T-helper 2 cell treated with Interferon-gamma antibody and Interleukin-4, amounts not matched to agents 5 μg/mL and 100 μg/mL, for 36 hours (primary cell): ENCODE results near the gene PSG6.
"Not testable (repeated sequence)": the region's sequence is repeated elsewhere in the genome, so short reads cannot be mapped to it uniquely, and the experiment has no call there.

ENCODE experiments used
- DNase-seq: peaks from one replicate; pipeline ENCODE4 v3.0.0; 2021; ENCODE audit warnings: low spot score
- H3K27ac Mint-ChIP-seq: one replicate; pipeline ENCODE4 v1.8.0; 2021; ENCODE audit warnings: mild to moderate bottlenecking, mixed read lengths
- H3K27me3 Mint-ChIP-seq: one replicate; pipeline ENCODE4 v1.8.0; 2021; ENCODE audit warnings: low read depth, mixed read lengths
- H3K36me3 Mint-ChIP-seq: one replicate; pipeline ENCODE4 v1.8.0; 2021; ENCODE audit warnings: low read depth, mixed read lengths
- H3K4me1 Mint-ChIP-seq: one replicate; pipeline ENCODE4 v1.8.0; 2021; ENCODE audit warnings: low read depth, mixed read lengths
- H3K4me3 Mint-ChIP-seq: one replicate; pipeline ENCODE4 v1.8.0; 2022; ENCODE audit warnings: mild to moderate bottlenecking, moderate library complexity, mixed read lengths
- H3K9me3 Mint-ChIP-seq: one replicate; pipeline ENCODE4 v1.8.0; 2021; ENCODE audit warnings: mixed read lengths

The PSG6 gene

DNA sequence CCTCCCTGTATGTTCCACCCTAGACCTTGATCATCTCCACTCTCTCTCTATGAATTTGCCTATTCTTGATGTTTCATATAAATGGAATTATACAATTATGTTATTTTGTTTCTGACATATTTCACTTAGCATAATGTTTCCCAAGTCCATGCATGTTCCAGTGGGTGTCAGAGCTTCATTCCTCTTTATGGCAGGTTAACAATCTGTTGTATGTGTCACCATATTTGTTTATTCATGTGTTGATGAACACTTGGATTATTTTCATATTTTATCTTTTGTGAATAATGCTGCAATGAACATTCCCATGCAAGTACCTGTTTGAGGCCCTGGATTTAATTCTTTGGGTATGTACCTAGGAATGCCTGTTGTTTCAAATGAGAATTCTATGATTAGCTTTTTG lies 3.3 kb upstream of the PSG6 start:
- not testable (repeated sequence) for H3K36me3 Mint-ChIP-seq, H3K27me3 Mint-ChIP-seq, H3K9me3 Mint-ChIP-seq, H3K27ac Mint-ChIP-seq, H3K4me1 Mint-ChIP-seq, H3K4me3 Mint-ChIP-seq, DNase-seq

DNA sequence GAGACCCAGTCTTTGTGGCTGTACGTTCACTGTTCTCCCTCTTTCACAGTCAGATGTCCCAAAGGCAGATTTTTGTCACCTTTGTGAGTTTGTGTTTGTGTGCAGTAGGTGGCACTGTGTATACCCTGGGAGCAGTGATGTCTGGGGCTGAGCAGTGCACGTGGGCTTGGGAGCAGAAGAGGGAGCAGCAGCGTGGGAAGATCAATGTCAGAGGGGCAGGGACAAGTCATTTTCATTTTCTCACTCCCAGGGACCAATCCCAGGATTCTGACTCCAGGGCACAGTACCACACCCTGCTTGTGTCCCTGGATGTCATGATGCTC lies 2.0 kb upstream of the PSG6 start:
- Mint-ChIP-seq H3K4me1 (no peaks in the 10 kb centered on the region), H3K9me3 (no peaks in the 10 kb centered on the region), H3K27me3 (no peaks in the 10 kb centered on the region), H3K36me3 (no peaks in the 10 kb centered on the region), H3K4me3 (no peak overlapping the region), H3K27ac (no peak overlapping the region)
- no peak for DNase-seq

DNA sequence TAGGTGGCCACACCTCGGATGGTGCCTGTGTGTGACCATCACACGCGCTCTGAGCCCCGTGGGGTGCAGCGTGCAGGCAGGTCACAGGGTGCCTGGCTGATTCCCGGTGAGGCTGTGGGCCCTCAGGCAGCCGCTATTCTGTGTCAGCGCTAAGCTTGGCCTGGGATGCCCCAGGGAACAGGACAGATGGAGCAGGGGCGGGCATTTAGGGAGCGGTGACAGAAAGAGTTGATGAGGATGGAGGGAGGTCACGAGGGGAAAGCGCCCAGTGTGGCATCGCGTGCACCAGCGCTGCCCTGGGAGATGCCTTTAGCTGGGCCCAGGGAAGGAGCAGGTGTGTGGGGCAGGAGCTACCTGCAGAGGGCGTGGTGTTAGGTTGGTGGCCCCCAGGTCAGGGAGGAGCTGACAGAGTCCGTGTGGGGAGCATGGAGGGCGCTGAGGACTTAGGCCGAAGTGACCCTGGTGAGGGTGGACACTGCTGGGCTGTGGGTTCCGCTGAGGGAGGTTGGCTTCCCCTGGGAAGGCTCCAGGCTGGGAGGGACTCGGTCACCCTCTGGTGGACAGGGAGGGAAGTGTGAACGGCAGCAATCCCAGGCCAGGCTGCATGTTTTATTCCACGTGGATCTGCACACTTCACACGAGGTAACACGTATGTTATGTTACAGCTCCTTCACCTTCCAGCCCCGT lies 1.5 kb upstream of the PSG6 start:
- H3K36me3 Mint-ChIP-seq, H3K4me3 Mint-ChIP-seq, DNase-seq, H3K27me3 Mint-ChIP-seq, H3K27ac Mint-ChIP-seq, H3K9me3 Mint-ChIP-seq, H3K4me1 Mint-ChIP-seq: not testable (repeated sequence)

DNA sequence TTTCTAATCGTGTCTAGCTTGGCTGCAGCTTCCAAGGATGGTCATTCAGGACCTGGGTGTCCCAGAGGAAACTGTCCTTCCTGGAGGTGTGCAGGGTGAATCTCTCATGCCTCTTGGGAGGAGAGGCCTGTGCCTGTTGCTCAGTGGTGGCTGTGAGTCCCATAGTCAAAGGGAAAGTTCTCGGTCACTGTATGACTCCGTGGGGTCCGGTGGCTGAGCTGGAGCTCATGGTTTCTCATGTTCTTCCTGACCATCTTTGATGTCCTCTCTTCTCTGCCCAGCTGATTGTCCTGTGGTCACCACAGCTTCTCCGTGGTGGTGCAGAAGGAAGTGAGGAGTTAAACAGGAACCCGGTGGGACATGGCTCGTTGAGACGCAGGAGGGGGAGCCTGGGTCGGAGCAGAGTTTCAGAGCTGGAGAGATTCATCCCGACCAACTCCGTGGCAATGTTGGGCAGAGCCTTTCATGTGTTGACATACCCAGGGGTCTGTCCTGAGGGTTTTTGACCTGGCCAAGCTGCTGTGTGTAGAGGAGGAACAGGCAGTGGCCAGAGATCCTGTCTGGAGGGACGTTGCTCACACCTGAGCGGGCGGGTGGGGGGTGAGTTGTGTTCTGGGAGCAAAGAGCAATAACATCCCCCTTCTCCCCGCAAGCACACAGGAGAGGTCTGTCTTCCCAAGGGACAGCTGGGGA lies 829 bp upstream of the PSG6 start:
- DNase-seq, H3K9me3 Mint-ChIP-seq, H3K4me1 Mint-ChIP-seq, H3K27ac Mint-ChIP-seq, H3K36me3 Mint-ChIP-seq, H3K4me3 Mint-ChIP-seq, H3K27me3 Mint-ChIP-seq: not testable (repeated sequence)

DNA sequence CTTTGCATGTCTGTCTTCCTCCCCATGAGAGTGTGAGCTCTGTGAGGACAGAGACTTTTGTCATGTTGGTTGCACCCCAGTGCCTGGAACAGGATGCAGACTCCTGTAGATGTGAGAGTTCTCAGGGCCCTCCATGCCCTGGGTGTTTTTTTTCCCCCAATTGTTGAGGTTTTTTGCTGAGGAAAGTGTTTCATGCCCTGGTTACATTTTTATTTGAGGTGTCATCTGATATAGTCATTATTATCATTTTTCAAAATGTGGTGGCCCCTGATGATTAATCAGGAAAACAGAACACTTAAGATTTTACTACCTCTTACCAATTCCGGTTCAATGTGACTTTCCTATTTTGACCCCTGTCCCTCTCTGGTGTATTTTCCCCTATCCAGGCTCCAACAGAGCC lies 763 bp downstream of the PSG6 start:
- H3K4me1 Mint-ChIP-seq, H3K36me3 Mint-ChIP-seq, H3K27me3 Mint-ChIP-seq, DNase-seq, H3K4me3 Mint-ChIP-seq, H3K27ac Mint-ChIP-seq, H3K9me3 Mint-ChIP-seq: not testable (repeated sequence)

GRCh38 chr19:42913516-42913915 lies 4.2 kb downstream of the PSG6 start:
- H3K36me3 Mint-ChIP-seq, H3K27ac Mint-ChIP-seq, H3K4me3 Mint-ChIP-seq, DNase-seq, H3K9me3 Mint-ChIP-seq, H3K4me1 Mint-ChIP-seq, H3K27me3 Mint-ChIP-seq: not testable (repeated sequence)

GRCh38 chr19:42912941-42913340 lies 4.8 kb downstream of the PSG6 start:
- not testable (repeated sequence) for H3K36me3 Mint-ChIP-seq, H3K9me3 Mint-ChIP-seq

GRCh38 chr19:42911731-42912130 lies 6.0 kb downstream of the PSG6 start:
- H3K9me3 Mint-ChIP-seq, H3K27ac Mint-ChIP-seq, H3K4me1 Mint-ChIP-seq, DNase-seq, H3K36me3 Mint-ChIP-seq, H3K4me3 Mint-ChIP-seq, H3K27me3 Mint-ChIP-seq: not testable (repeated sequence)

More at GRCh38 chr19:42912941-42913340, 4.8 kb downstream of the PSG6 start:
- not testable (repeated sequence) for H3K4me1 Mint-ChIP-seq, H3K27me3 Mint-ChIP-seq, H3K27ac Mint-ChIP-seq, H3K4me3 Mint-ChIP-seq, DNase-seq

DNA sequence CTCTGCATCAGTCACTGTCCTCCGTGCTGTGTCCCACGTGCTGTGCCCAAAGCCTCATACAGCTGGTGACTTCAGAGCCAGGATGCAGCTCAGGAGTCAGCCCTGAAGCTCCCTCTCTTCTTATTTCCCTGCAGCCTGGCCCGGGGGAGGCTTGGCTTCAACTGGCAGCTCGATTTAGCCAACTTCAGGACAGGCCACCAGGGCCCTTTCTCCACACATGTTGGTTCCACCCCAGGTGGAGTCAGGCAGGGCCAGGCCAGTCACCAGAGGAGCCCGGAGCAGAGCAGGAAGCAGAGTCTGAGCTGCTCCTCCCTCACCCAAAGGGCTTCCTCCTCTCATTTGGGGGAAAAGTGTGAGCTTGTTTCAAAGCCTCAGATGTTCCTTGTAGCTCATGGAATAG lies 11.5 kb downstream of the PSG6 start:
- H3K27me3 Mint-ChIP-seq, H3K4me3 Mint-ChIP-seq, H3K36me3 Mint-ChIP-seq, H3K4me1 Mint-ChIP-seq, H3K27ac Mint-ChIP-seq, H3K9me3 Mint-ChIP-seq, DNase-seq: not testable (repeated sequence)

DNA sequence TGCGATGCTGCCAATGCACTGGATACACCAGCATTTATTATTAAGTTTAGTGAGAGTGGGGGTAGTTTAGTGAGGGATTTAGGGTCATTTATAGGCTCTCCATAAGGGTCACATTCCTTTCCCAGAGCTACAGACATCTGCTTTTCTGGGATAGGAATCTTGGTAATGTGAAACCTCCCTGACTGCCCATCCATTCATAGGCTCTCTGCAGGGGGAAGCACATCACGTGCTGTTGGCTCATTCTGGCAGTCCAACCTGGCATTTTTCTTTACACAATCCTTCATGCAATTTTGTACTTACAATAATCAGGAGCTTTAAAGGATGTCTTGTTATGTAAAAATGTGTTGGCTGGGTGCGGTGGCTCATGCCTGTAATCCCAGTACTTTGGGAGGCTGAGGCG lies 17.1 kb downstream of the PSG6 start:
- not testable (repeated sequence) for H3K36me3 Mint-ChIP-seq, DNase-seq, H3K27me3 Mint-ChIP-seq

GRCh38 chr19:42899674-42900073 lies 18.0 kb downstream of the PSG6 start:
- H3K27ac Mint-ChIP-seq, result not testable (repeated sequence)

More for the DNA sequence above, 17.1 kb downstream of the PSG6 start:
- H3K27ac Mint-ChIP-seq, H3K9me3 Mint-ChIP-seq, H3K4me3 Mint-ChIP-seq, H3K4me1 Mint-ChIP-seq: not testable (repeated sequence)

GRCh38 chr19:42899110-42899509 lies 18.6 kb downstream of the PSG6 start:
- not testable (repeated sequence) for DNase-seq, H3K36me3 Mint-ChIP-seq, H3K4me1 Mint-ChIP-seq, H3K4me3 Mint-ChIP-seq, H3K27me3 Mint-ChIP-seq, H3K9me3 Mint-ChIP-seq, H3K27ac Mint-ChIP-seq

More at GRCh38 chr19:42899674-42900073, 18.0 kb downstream of the PSG6 start:
- not testable (repeated sequence) for H3K9me3 Mint-ChIP-seq, H3K27me3 Mint-ChIP-seq, DNase-seq, H3K36me3 Mint-ChIP-seq, H3K4me1 Mint-ChIP-seq, H3K4me3 Mint-ChIP-seq

GRCh38 chr19:42898656-42899055 lies 19.0 kb downstream of the PSG6 start:
- not testable (repeated sequence) for H3K27me3 Mint-ChIP-seq, H3K9me3 Mint-ChIP-seq, DNase-seq, H3K27ac Mint-ChIP-seq, H3K4me3 Mint-ChIP-seq, H3K4me1 Mint-ChIP-seq, H3K36me3 Mint-ChIP-seq

DNA sequence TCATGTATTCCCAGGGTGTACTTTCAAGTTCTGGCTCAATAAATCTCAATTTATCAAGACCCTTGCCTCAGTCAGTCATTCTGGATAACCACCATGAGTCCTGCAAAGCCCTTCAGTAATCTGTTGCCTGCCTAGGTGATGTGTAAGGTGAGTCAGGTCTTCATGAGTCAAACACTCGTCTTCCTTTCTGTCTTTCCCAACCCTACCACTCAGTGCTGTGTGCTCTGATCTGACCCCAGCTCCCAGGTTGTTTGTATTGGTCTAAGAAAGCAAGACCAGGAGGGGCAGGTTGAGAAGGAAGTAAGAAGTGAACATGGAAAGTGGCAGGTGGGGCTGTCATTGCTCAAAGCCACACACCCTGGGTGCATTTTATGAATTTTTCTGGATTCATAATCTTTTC lies 20.0 kb downstream of the PSG6 start:
- H3K9me3 Mint-ChIP-seq, H3K36me3 Mint-ChIP-seq, H3K4me1 Mint-ChIP-seq, DNase-seq, H3K4me3 Mint-ChIP-seq, H3K27me3 Mint-ChIP-seq, H3K27ac Mint-ChIP-seq: not testable (repeated sequence)

DNA sequence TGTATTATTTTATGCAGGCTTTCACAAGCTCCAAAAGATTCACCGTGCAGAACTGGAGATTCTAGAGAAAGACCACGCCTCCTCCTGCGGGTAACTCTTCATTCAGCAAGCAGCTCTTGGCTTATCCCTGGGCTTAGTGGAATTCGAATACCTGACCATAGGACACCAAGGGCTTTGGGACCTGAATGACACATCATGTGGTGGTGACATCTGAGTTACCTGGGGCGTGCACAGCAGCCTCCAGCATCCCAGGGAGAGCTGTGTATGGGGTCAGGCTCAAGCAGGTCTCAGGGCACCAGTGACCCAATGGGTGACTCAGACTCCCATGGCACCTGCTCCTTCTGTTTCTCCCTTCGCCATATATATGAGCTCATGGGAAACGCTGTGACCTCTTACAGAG lies 27.2 kb downstream of the PSG6 start:
- not testable (repeated sequence) for DNase-seq, H3K4me3 Mint-ChIP-seq, H3K9me3 Mint-ChIP-seq, H3K4me1 Mint-ChIP-seq, H3K27me3 Mint-ChIP-seq, H3K36me3 Mint-ChIP-seq, H3K27ac Mint-ChIP-seq
